Adrenal gland (tissue), 12 donors: ENCODE results near the gene LMF1. TPM values are rescaled to one million over a fixed set of nuclear protein-coding genes. Genes with fewer than 3 reads are reported as not detected.

Source experiments
- DNase-seq, 7 donors: peaks; one replicate each; pipeline ENCODE4 v3.0.0-alpha.2; 2019 to 2020
- H3K27ac ChIP-seq, 5 donors: fragments of 200-600 bp; sonication (generic) in 4 of 5; 1 replicate in 3 of 5; 2 replicates in 2 of 5; pipeline versions ENCODE4 v1.5.1 to v1.8.0; 2016 to 2020; ENCODE audit warnings: mild to moderate bottlenecking in 1 of 5
- H3K27me3 ChIP-seq: fragments of 200-600 bp; 2 replicates; pipeline ENCODE4 v1.8.0; 2021
- H3K36me3 ChIP-seq, 2 donors: fragments of 200-600 bp; replicated peaks in 1 of 2; 1 replicate in 1 of 2; 2 replicates in 1 of 2; pipeline versions ENCODE4 v1.5.1 to v1.8.0; 2018 to 2022
- H3K4me1 ChIP-seq, 2 donors: fragments of 200-600 bp; replicated peaks in 1 of 2; 1 replicate in 1 of 2; 2 replicates in 1 of 2; pipeline versions ENCODE4 v1.5.1 to v1.8.0; 2018 to 2021
- H3K4me3 ChIP-seq, 4 donors: fragments of 200-600 bp; sonication (generic) in 3 of 4; one replicate each; pipeline ENCODE4 v1.5.1; 2016 to 2018
- H3K9me3 ChIP-seq, 3 donors: fragments of 200-600 bp; sonication (generic) in 1 of 3; replicated peaks in 1 of 3; 1 replicate in 2 of 3; 2 replicates in 1 of 3; pipeline versions ENCODE4 v1.5.1 to v1.8.0; 2016 to 2021
- POLR2A ChIP-seq, 2 donors: fragments of 450-650 bp; IDR thresholded peaks; one replicate each; pipeline ENCODE4 v1.6.1; 2017; ENCODE audit warnings: antibody characterized with exemption in 2 of 2, mild to moderate bottlenecking in 2 of 2, moderate library complexity in 1 of 2
- WGBS, 4 donors: extraction: QIAGEN DNeasy Blood & Tissue Kit in 2 of 4; methylation state at CpG; one replicate each; pipeline versions ENCODE4 v1.1.5 to v1.1.7; 2013 to 2017; 5-methylcytosine and 5-hydroxymethylcytosine counted together
- intact Hi-C, 2 donors: fragments of 100-400 bp; cut with DNase I; formaldehyde crosslinking; loops; one replicate each; pipeline versions ENCODE4 v1.14.1 to v1.15.0; 2022 to 2023
- polyA plus RNA-seq, 3 donors: library from polyadenylated mRNA; stranded (reverse); fragments of 200-250 nt in 2 of 3; fragments of 350-450 nt in 1 of 3; fragmentation: Illumina TruSeq in 1 of 3; extraction: RNeasy Lipid Tissue Mini Kit (QIAGEN cat#74804) in 1 of 3; gene quantifications; one replicate each; pipeline ENCODE4 v1.2.3, GENCODE V29; 2013 to 2014
- total RNA-seq, 9 donors: library from RNA; depleted of rRNA in 4 of 9; stranded (reverse); fragments of >200 nt in 4 of 9; fragments of 120-200 nt in 1 of 9; fragmentation: NEBNext Ultra II Directional in 1 of 9; extraction: Animal tissue kit (Norgen Biotek cat#: 25700) in 1 of 9; gene quantifications; one replicate each; pipeline versions ENCODE4 v1.1.0 to v1.2.4, GENCODE V29; 2013 to 2023
- TF ChIP-seq, protein P1 (sequence below), 6 experiments: fragments of 450-650 bp in 4 of 6; fragments of 200-600 bp in 2 of 6; sonication (generic) in 1 of 6; IDR thresholded peaks; 1 replicate in 5 of 6; 2 replicates in 1 of 6; pipeline versions ENCODE4 v1.5.1 to v1.8.0; 2016 to 2021; ENCODE audit warnings: antibody characterized with exemption in 6 of 6, mild to moderate bottlenecking in 2 of 6, moderate library complexity in 1 of 6
- donor health status: healthy with polysubstance abuse.
- donor health status: Bipolar disorder and iron deficiency.
- donor health status: DM: yes; HTN: yes; CAD: no.
- donor health status: DM: no; HTN: no; CAD: no.
- donor health status: DM: no; HTN: no; CAD: no.
- donor health status: DM: yes; HTN: yes; CAD: no.

LMF1 gene
- total and polyA plus RNA-seq, 12 donors, result 10.5 to 101 (median 36.3) TPM

DNA sequence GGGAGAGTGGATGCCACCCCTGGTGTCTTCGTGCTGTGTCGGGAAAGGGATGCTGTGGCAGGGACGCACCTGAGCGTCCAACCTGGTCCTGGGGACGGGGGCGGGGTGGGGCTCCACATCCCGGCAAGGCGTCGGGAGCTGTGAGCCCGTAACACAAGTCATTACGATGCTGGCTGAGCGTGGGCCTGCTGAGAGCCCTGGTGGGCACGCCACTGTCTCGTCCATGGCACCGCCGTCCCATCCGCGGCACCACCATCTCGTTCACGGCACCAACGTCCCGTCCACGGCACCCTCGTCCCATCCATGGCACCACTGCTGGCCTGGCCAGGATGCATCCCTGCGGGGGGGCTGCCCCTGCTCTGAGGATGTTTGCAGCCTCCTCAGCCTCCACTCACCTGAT, 146.2 kb downstream of the LMF1 start:
- Histone ChIP-seq H3K27ac (no peak overlapping the region), H3K4me3 (no peak overlapping the region), H3K4me1 (peaks cover 8 to 11% of the 10 kb centered on the region in 2 donors), H3K27me3 (no peaks in the 10 kb centered on the region), H3K36me3 (no peaks in the 10 kb centered on the region), H3K9me3 (no peaks in the 10 kb centered on the region)
- no peak for TF ChIP-seq POLR2A (IDR thresholded peaks at IDR 0.05)
- TF ChIP-seq, protein P1, sequence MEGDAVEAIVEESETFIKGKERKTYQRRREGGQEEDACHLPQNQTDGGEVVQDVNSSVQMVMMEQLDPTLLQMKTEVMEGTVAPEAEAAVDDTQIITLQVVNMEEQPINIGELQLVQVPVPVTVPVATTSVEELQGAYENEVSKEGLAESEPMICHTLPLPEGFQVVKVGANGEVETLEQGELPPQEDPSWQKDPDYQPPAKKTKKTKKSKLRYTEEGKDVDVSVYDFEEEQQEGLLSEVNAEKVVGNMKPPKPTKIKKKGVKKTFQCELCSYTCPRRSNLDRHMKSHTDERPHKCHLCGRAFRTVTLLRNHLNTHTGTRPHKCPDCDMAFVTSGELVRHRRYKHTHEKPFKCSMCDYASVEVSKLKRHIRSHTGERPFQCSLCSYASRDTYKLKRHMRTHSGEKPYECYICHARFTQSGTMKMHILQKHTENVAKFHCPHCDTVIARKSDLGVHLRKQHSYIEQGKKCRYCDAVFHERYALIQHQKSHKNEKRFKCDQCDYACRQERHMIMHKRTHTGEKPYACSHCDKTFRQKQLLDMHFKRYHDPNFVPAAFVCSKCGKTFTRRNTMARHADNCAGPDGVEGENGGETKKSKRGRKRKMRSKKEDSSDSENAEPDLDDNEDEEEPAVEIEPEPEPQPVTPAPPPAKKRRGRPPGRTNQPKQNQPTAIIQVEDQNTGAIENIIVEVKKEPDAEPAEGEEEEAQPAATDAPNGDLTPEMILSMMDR (IDR thresholded peaks at IDR 0.05), result no peak
- WGBS, 4 donors, result 89 to 93% (median 91%) methylated on average over 22 to 25 of the region's 25 CpGs
- intact Hi-C loops, result no loop called here
- no peak for DNase-seq

DNA sequence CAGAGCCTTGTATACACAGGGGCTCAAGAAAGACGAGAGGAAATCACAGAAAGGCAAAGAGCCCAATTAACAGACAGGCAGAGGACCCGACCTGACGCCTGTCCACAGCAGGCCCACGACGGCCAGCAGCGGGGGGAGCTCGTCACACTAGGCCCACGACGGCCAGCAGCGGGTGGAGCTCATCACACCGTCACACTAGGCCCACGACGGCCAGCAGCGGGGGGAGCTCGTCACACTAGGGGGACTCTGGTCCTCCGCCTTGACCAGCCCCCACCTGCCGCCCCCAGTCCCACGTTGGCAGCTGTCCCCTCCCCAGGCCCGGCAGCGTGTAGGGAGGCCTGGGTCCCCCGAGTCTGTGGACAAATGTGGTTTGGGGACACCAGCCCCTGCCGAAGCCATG, 146.6 kb downstream of the LMF1 start:
- Histone ChIP-seq H3K4me3 (no peak overlapping the region), H3K27ac (no peak overlapping the region), H3K9me3 (no peaks in the 10 kb centered on the region), H3K27me3 (no peaks in the 10 kb centered on the region), H3K36me3 (no peaks in the 10 kb centered on the region), H3K4me1 (peaks cover 8 to 11% of the 10 kb centered on the region in 2 donors)
- WGBS, 4 donors, result 90 to 94% (median 91%) methylated on average over 10 to 22 of the region's 22 CpGs
- TF ChIP-seq, protein P1 (IDR thresholded peaks at IDR 0.05), result no peak
- TF ChIP-seq POLR2A (IDR thresholded peaks at IDR 0.05), result no peak
- intact Hi-C loops, result no loop called here
- no peak for DNase-seq

DNA sequence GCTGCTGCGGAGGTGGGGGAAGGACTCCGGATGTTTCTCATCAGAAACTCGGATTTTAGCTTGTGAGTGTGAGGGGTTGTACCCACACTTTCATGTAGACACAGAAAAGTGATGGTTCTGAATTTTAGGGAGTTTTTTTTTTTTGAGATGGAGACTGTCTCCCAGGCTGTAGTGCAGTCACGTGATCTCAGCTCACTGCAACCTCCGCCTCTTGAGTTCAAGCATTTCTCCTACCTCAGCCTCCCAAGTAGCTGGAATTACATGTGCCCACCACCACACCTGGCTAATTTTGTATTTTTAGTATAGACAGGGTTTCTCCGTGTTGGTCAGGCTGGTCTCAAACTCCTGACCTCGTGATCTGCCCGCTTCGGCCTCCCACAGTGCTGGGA, 147.9 kb downstream of the LMF1 start:
- Histone ChIP-seq H3K27ac (no peak overlapping the region), H3K4me1 (peaks cover 8 to 11% of the 10 kb centered on the region in 2 donors), H3K9me3 (no peaks in the 10 kb centered on the region), H3K36me3 (no peaks in the 10 kb centered on the region), H3K4me3 (no peak overlapping the region), H3K27me3 (no peaks in the 10 kb centered on the region)
- no peak for DNase-seq
- WGBS, 4 donors, result 84 to 92% (median 91%) methylated on average over 9 of the region's 9 CpGs
- TF ChIP-seq, protein P1 (IDR thresholded peaks at IDR 0.05), result no peak
- TF ChIP-seq POLR2A (IDR thresholded peaks at IDR 0.05), result no peak
- intact Hi-C loops, result no loop called here

DNA sequence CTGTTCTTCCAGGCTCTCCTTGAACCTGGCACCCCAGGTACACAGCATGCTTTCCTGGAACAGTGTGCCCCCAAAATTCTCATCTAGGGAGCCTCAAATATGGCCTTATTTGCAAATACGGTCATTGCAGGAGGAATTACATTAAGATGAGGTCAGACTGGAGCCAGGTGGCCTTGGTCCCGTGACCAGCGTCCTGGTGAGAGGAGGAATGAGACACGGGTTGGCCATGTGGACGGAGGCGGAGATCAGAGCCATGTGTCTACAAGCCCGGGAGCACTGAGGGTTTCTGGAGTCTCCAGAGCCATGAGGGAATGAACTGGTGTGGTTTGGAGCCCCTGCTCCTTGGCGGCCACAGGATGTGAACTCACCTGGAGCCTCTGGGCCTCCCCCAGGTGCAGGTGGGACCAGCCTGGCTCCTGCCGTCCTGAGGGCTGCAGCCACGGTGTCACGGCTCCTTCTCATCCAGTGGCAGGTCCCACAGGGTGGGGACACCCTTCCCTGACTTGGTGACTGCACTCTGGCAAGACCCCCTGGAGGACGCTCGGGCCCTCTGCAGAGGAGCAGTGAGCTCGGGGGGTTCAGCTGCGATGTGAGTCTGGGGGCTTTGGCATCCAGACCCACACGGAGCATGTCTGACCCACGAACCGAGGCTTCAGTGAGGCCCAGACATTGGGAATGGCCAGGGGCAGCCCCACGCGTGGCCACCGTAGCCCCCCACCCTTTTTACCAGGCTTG, 148.4 kb downstream of the LMF1 start:
- Histone ChIP-seq H3K4me3 (no peak overlapping the region), H3K9me3 (no peaks in the 10 kb centered on the region), H3K36me3 (no peaks in the 10 kb centered on the region), H3K4me1 (peaks cover 8 to 11% of the 10 kb centered on the region in 2 donors), H3K27ac (no peak overlapping the region), H3K27me3 (peaks cover 4% of the 10 kb centered on the region)
- intact Hi-C loops, result no loop called here
- 80 to 83% (median 82%) methylated on average over 12 to 21 of the region's 21 CpGs for WGBS, 4 donors
- DNase-seq, result no peak
- TF ChIP-seq, protein P1 (IDR thresholded peaks at IDR 0.05), result no peak
- no peak for TF ChIP-seq POLR2A (IDR thresholded peaks at IDR 0.05)
